GM12878 (cell line): Measurements from ENCODE around the gene IGF2R.

ENCODE experiments used
- HCFC1 ChIP-seq: fragments of 150-350 bp; IDR thresholded peaks from 2 replicates; pipeline ENCODE4 v1.6.1; 2014; ENCODE audit warnings: low read length
- TCF12 ChIP-seq: IDR thresholded peaks from 2 replicates; pipeline ENCODE4 v1.6.1; 2011; ENCODE audit warnings: low read depth, mild to moderate bottlenecking, low read length
- TF ChIP-seq, protein P1 (sequence below): fragments of 450-650 bp; IDR thresholded peaks from 2 replicates; pipeline ENCODE4 v1.6.1; 2018; ENCODE audit warnings: borderline replicate concordance, mild to moderate bottlenecking; ENCODE audit not compliant: partially characterized antibody

DNA sequence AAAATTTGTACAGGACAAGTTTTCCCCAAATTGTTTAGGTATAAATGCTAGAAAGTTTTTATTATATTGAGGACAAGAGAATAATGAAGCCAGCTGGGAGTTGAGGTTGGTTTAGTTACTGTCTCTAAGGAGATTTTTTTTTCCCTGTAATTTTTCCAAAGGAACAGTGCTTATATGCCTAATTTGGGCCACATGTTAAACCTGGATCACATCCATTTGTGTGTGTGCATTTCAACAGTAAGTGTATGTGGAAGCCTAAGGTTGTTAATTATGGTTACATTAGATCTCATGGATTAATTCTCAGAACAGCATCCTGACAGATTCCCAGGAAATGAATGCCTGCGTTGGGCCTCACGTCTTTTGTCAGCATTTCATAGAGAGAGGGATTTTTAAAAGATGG lies 4.5 kb downstream of the IGF2R start:
- TF ChIP-seq, protein P1, sequence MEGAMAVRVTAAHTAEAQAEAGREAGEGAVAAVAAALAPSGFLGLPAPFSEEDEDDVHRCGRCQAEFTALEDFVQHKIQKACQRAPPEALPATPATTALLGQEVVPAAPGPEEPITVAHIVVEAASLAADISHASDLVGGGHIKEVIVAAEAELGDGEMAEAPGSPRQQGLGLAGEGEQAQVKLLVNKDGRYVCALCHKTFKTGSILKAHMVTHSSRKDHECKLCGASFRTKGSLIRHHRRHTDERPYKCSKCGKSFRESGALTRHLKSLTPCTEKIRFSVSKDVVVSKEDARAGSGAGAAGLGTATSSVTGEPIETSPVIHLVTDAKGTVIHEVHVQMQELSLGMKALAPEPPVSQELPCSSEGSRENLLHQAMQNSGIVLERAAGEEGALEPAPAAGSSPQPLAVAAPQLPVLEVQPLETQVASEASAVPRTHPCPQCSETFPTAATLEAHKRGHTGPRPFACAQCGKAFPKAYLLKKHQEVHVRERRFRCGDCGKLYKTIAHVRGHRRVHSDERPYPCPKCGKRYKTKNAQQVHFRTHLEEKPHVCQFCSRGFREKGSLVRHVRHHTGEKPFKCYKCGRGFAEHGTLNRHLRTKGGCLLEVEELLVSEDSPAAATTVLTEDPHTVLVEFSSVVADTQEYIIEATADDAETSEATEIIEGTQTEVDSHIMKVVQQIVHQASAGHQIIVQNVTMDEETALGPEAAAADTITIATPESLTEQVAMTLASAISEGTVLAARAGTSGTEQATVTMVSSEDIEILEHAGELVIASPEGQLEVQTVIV: no peak
- TF ChIP-seq HCFC1 (no peak), TCF12 (no peak)
